ENCODE results near the gene ERO1B.

GRCh38 chr1:236307435-236307834, 25.7 kb upstream of the ERO1B start:
- TF ChIP-seq CTCF (IDR thresholded peaks at IDR 0.05) (no peak), POLR2AphosphoS5 (IDR thresholded peaks at IDR 0.05) (no peak), POLR2A (IDR thresholded peaks at IDR 0.05) (no peak), EP300 (IDR thresholded peaks at IDR 0.05; ENCODE audit: low read depth) (no peak)
